Activated CD4-positive, alpha-beta T cell treated with anti-CD3 and anti-CD28 coated beads for 48 hours (primary cell): ENCODE measurements around the gene SYNE1.

Experiments used
- DNase-seq: peaks from one replicate; pipeline ENCODE4 v3.0.0-alpha.2; 2020

SYNE1 gene

DNA sequence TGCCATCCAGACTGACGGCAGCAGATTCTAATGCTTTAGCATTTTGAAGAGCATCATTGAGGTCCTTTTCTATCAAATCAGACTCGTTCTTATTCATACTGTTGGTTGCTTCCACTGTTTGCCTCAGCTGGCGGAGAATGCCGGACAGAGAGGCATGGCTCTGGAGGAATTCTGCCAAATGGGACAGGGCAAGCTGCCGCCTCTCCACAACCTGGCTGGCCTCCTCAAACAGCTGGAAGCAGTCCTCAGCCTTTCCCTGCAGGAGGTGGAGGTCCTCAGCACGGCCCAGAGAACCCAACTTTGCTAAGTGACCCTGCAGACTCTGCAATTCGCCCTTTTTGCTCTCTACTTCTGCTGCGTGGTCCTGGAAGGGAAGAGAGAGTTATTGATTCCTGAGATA is 220.5 kb downstream of the SYNE1 start:
- no peak for DNase-seq

DNA sequence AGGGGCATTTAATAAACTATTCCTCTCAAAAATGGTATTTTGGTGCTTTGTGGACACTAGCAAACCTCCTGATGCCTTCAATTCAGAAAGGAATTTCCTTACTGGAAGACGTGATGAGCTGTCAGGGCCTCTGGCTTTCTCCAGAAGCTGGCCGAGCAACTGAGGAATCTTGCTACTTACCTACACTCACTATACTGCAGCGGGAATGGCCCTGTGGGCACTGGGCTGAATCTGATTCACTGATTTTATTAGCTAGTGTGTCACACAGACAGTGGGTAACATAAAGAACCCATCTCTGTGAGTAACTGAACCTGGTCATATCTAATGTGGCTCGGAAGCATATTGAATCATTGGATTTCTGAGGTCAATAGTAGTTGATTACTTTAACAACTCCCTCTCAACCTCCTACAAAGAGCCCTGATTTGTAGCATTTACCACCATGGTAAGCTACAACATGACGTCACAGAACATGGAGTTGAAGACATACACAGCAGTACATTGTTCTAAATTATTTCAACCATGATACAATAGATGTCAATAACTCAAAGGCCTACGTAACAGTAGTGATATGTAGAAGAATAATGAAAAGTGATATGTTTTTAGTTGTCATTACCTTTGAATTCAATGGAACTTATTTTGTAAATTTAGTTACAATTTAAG is 232.1 kb downstream of the SYNE1 start:
- no peak for DNase-seq

DNA sequence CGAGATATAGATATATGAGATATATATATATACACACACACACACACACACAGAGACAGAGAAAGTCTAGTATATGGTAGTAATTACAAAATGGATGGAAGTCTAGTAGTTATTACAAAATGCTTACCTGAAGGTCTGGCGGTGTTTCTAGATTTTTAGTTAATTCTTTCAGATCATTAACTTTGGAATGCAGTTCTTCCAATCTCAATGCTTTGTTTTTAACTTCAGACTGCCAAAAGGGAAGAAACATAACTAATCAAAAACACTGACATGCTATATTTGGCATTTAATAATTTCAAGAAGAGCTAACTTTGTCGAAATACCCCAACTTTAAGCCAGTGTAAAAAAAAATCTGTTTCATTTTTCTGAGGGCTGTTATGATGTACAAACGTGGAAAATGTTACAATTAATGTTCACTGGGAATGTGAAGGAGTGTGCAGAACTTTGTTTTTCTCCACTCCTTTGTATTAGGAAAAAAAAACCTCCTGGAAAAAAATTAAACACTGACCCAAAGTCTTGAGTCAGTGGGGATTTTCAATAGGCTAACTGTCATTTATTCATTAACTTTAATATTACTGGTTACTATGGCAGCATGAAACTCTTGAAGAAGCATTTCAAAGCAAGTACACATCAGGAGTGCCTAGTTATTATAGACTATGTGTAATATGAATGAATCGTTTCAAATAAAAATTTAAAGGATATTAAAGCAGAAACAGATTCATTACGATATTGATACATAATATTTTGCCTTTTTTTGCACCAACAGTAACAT is 232.9 kb downstream of the SYNE1 start:
- DNase-seq = no peak

DNA sequence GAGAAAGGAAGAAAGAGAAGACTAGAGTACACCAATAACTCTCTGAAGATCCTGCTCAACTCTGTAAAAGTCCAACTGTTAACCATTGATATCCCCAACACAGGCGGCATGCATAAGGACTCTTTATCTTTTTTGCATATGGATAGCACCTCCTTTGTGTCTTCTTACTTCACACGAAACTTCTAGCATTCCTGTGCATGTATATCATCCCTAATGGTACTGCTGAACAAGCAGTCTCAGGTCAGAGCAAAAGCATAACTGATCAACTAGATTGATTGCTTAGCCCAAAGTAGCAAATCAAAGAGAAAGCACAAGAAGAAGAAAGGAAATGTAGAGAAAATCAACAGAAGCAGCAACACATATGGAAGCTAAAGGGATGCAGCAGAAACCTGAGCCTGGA is 234.4 kb downstream of the SYNE1 start:
- DNase-seq = no peak

DNA sequence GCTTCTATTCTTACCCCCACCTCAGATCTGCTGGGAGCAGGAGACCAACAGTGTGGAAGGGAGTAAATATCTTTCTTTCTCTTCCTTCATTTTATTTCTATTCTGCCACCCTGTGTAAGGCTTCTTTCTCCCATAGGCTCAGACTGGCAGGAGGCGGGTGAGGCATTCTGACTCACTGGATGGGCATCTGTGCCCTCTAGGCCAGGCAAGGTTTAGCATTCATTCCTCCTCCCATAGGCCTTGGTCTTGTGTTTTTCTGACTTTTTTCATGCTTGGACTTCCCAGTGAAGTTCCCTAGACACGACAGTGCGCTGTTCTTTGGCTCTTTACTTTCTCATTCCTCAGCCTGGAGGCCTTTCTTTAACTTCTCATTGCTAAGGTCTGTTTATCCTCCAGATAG is 235.2 kb downstream of the SYNE1 start:
- no peak for DNase-seq

DNA sequence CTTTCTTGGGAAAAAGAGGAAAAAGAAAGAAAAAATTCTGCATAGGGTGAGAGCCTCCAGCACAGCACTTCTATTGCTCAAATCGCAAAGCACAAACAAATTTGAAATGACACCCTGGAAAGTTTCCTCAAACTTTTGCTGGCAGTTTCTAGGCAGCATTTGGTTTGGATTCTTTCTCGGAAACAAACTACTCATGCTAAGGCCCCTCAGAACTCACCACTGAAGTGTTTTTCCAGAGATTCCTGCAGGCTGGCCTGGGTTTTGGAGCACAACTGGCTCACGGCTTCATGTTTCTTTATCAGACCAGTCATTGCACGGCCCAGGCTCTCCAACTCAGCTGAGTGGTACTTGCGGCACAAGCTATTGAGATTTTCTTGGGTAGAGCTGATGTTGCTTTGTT is 237.8 kb downstream of the SYNE1 start:
- no peak for DNase-seq

DNA sequence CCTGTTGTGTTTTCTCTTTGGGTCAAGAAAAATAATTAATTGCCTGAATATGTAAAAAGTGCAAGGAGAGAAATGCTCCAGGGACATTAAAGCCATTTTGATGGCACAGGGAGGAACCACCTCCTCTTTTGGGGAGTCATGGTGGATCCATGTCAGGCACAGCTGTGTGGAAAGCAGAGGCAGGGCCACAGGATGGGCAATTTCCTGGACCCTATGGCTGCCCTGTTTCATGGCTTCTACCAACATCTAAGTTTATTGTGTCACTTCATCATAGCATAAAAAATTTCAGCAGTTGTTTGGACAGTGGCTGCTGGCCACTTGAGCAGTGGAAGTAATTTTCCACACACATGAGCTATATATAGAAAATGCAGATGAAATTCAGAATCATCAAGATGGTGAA is 238.2 kb downstream of the SYNE1 start:
- DNase-seq = no peak

DNA sequence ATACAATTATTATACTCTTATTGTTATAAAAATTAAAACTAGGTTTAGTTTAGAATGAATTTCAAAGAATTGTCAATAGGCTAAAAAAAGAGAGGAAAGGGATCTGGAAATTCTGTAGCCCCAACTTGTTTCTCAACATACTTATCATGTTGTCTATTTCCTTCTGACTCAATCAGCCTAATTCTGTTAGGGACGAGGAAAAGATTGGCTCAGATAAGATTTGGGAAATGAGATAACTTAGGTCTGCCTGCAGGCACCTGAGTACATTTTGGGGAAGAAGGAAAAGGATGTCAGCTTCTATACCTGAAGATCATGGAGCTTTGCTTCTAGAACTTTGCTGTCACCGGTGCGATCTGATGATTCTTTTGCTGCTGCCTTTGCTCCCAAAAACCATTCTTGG is 238.8 kb downstream of the SYNE1 start:
- DNase-seq = no peak

DNA sequence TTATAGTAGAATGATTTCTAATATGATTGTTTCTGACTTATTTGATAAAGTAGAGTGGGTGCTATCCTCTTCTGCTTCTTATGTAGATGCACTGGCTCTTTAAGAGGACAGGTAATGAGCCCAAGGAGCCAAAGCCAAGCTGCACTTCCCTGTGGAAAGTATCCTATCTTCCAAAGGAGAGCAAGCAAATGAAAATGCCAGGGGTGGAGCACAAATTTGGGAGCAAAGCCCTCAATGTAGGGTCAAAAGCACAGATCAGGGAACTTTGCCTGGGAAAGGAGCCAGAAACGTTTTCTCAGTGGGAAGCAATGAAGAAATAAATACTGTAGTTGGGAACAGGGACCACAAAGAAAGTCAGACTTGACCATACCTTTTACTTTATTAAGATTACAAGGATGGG is 242.9 kb downstream of the SYNE1 start:
- DNase-seq = no peak

DNA sequence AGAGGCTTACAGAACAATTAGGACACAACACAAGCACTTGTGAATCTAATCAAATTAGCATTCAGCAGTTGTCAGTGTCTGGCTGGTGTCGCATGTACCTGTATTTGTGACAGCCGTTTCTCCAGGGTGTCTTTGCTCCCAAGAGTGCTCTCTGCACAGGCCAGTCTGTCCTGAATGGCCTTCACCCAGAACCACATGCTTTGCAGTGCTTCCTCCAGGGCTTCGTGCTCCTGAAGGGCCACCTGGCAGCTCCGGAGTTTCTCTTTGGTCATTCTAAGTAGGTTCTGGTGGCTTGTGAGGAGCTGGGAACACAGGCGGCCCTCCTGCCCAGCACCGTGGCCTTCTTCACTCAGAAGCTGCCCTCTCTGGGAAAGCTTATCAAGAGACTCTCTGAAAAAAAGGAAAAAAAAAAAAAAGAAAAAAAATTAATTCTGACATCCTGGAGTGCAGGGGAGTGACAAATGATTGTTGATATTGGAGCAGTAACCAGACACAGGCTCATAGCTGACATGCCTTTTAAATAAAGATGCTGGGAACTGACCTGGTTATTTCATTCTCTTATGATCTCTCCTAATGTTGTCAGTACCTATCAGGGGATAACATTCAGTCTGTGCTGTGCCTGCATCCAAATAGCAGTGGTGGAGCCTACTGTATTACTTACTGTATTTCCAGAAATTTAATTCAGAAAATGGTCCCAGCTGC is 245.8 kb downstream of the SYNE1 start:
- no peak for DNase-seq

DNA sequence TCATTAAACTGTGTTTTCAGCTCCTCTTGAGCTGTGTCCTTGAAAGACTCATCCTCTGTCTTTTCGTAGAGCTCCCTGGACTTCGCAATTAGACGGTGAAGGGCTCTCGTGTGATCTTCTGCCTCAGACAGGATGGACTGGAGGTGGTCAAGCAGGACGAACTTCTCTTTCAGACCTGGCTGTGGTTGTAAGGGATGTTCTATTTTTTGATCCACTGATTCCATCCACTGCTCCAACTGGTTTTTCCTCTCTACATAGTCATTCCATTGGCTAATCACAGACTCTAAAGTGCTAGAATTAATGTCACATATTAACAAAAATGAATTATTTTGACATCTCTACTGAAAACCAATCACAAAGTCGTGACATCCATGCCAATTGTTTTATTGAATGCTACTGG is 250.1 kb downstream of the SYNE1 start:
- no peak for DNase-seq

DNA sequence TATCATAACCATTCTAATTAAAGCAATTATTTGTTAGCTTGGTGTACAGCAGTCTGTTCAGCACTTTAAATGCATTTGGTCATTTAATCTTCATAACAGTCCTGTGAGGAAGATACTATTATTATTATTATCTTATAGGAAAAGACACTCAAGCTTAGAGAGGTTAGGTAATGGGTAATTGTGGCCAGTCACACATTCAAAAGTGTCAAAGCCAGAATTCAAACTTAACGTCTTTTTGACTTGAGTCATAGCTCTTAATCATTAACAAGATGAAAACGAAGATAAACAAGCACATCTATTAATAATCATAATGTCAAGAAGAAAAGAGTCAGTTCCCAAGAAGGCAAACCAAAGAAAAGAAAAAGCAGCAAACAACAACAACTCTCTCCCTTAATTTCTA is 251.0 kb downstream of the SYNE1 start:
- no peak for DNase-seq

DNA sequence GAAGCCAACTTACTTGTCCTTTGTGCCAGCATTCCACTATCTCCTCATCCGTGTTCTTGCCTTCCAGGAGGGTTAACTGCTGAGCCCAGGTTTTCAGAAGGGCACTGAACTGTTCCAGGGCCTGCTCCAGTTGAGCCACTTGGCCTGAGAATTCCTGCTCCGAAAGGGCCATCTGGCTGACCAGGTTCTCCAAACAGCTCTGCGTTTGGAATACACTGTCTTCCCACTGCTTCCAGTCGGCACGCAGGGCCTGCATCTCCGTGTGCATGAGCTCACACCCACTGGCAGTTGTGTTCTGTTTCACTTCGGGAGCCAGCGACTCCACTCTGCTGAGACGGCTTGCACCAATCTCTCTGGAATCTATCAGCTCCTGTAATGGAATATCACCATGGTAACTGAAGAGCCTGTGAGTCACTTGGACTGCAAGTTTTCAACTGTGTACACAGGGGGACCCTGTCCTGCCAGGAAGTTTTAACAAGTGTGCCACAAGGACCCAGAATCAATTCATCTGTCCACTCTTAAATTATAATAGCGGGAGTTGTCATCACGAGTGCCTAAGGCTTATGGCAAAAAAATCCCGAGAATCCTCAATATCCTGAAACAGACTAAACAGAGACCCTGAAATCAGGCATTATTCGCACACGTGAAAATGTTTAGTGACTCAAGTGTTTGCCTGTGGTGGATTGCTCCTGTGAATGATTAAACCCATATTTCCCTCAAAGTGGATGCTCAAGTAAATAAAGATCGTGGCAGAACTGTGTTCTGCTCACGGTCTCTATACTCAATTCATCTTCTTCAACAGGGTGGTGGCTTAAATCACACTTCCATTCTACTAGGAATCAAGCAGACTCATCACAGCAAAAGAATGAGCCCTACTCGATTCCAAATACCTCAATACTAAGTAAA is 255.9 kb downstream of the SYNE1 start:
- DNase-seq = no peak

DNA sequence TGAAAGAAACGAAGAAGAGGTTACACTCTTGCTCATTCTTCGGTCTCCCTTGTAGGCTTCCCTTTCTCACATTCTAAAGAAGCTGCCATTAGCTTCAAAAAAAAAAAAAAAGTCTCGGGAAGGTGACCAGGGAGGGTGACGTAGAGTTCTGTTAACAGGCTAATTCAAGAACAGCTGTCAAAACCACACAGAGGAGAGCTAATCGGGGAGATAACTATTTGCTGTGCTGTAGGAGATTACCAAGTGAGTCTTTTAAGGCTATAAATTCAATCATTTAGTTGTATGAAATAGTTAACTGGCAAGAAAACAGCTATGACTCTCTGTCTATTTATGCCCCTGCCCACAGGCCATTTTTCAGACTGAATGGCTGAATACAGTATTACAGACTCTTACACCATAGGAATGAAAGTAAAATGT is 256.8 kb downstream of the SYNE1 start:
- no peak for DNase-seq

DNA sequence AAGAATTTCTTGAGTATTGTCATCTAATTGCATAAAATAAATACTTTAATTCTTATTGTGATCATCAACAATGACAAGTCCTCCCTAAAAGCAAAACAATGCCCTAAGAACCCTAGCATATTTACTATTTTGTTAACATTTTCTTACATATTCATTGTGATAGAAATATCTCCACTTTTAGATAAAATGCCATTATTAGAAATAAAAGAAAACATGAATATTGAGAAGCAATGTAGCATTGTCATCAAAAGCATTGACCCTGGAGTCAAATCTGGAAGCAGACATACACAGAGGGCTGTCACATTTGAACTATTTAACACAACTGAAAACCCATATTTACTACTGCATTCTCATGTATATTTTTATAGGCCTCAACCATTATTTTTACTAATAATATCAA is 257.7 kb downstream of the SYNE1 start:
- no peak for DNase-seq

DNA sequence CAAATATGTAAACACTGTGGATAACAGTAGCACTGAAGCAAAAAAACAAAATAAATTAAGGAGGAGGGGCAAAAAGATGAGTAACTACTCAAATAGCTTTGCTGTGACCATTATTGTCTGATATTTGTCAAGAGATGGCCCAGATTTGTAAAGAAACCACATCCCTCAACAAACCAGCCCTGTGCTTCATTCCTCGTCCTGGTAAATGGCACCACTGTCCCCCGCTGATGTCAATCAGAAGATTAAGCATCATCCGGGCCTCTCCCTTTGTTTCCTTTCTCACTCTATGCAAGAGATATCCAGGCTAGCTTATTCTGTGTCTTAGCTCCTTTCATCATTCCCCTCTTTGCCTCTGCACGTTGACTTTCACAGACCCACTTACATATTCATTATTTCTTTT is 259.0 kb downstream of the SYNE1 start:
- DNase-seq = no peak

DNA sequence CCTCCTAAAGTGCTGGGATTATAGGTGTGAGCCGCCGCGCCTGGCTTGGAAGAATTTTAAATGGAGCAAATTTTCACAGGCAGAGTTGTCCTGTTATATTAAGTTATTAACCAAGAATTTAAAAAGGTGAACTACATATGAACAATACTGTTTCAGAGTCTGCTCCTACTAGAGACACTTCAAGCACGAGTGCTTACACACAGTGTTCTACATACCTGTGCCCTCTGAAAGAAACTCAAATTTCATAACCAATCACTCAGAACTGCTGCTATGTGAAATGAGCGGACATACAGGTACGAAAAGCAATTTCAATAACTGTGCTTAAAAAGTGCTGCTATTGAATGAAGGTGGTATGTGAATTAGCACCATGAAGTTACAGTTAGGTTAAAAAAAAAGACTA is 262.0 kb downstream of the SYNE1 start:
- no peak for DNase-seq

DNA sequence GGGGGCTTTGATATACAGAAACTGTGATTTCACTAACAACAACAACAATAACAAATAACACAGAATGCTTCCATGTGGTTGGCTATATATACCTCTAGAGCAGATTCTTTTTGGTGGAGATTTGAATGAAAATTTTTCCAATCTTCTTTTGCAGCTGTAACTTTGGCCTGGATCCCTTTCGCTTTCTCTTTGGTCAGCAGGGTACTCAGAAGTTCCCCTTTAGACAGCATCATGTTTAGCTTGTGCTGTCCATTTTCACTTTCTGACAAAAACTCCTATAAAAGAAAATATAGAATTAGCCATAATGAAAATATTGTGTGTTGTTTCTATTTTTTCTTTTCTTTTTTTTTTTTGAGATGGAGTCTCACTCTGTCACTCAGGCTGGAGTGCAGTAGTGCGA is 264.2 kb downstream of the SYNE1 start:
- no peak for DNase-seq

DNA sequence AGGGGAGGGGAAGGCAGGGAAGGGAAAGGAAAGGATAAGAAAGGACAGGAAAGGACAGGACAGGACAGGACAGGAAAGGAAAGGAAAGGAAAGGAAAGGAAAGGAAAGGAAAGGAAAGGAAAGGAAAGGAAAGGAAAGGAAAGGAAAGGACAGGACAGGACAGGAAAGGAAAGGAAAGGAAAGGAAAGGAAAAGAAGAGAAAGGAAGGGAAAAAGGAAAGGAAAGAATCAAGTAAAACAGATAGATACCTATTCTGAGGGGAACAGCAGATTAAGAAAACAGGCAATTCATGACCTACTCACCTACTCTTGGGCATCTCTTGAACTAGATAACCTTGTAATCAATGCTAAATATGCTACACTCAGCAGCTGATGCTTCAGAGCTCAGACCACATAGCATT is 265.4 kb downstream of the SYNE1 start:
- no peak for DNase-seq

DNA sequence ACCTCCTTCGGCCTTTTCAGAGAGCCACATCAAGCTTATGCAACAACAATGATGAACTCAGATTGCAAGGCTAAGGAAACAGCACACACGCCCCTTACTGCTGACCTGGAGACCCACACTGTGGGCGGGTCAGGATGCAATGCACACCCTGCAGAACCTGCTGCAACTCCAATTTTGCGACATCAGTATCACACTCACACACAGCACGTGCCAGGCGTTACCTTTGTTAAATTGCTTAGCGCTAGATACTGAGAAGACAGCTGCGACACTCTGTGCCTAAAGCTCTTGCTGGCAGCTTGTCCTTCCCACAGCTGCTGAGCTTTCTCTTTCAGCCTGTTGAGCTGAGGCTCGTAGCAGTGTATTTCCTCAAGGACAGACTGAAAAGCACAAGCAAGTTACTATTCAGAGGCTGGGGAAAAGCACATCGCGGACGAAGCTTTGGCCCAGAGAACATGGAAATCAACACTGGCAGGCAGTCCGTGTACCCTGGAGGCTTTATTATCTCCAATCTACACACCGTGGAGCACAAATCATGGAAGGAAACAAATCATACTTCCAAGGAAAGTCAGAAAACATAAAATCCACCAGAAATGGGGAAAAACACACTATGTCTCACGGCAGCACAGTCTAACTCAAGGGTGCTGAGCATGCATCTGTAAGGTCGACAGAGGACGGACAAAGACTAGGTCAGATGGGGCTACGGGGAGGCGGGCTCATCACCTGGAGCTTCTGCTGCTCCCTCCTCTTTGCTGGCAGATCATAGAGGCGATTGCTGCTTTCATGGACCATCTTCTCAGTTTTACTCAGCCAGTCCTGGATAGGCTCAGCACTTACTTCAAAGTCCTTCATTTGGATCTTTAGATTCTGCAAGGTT is 268.2 kb downstream of the SYNE1 start:
- DNase-seq = no peak

DNA sequence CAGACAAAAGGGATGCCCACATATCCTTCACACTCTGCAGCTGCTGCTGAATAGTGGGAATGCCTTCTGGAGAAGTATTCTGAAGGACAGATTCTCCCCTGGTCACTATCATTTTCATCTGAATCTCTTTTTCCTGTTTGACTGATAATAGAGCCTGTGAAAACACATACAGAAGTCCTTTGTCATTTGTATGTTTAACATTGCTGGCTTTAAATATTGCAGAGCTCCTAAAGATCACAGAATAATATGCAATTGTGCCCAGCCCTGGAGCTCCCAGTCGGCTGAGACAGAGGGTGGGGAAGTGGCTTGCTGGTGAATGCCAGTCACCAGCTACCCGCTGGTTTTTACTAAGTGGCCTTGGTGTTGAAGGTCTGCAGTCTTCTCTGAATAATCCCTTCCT is 272.3 kb downstream of the SYNE1 start:
- DNase-seq = no peak

DNA sequence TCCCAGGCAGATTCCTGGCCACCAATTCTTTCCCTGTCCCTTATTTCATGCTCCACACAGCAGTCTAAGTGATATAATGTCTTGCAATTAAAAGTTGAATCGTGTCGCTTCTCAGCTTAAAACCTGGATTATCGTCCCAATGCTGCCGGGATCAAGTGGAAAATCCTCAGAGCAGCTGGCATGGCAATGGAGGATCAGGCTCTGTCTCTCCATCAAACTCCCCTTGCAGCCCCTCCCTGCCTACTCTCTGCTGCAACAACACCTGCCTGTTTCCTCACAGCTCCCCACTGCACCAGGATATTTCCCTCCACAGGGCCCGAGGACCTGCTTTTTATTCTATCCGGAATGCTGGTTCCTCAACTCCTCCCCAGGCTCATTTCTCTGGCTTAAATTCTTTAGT is 277.1 kb downstream of the SYNE1 start:
- no peak for DNase-seq
